Neuronal stem cell (in vitro differentiated cells): Measurements from ENCODE around the gene UBE2D3.

Experiments used
- DNase-seq: peaks from one replicate; pipeline ENCODE4 v3.0.0-alpha.2; 2013; ENCODE audit warnings: low spot score
- H2AFZ ChIP-seq: one replicate; pipeline ENCODE4 v1.6.1; 2013; ENCODE audit warnings: mild to moderate bottlenecking, low read length, inconsistent platforms
- H2AK5ac ChIP-seq: 2 replicates; pipeline ENCODE4 v1.6.1; 2013; ENCODE audit warnings: low read depth, mild to moderate bottlenecking, inconsistent platforms, low read length, moderate library complexity, mixed read lengths
- H2BK120ac ChIP-seq: 2 replicates; pipeline ENCODE4 v1.6.1; 2013; ENCODE audit warnings: low read depth, mild to moderate bottlenecking, inconsistent platforms, low read length, moderate library complexity, mixed read lengths
- H2BK12ac ChIP-seq: one replicate; pipeline ENCODE4 v1.6.1; 2013; ENCODE audit warnings: low read length, inconsistent platforms
- H2BK15ac ChIP-seq: 2 replicates; pipeline ENCODE4 v1.6.1; 2013; ENCODE audit warnings: mild to moderate bottlenecking, low read length, inconsistent platforms, mixed read lengths
- H2BK5ac ChIP-seq: one replicate; pipeline ENCODE4 v1.6.1; 2013; ENCODE audit warnings: inconsistent platforms, mild to moderate bottlenecking, low read length, moderate library complexity
- H3K14ac ChIP-seq: one replicate; pipeline ENCODE4 v1.6.1; 2013; ENCODE audit warnings: low read length, inconsistent platforms
- H3K18ac ChIP-seq: 2 replicates; pipeline ENCODE4 v1.6.1; 2013; ENCODE audit warnings: low read length, inconsistent platforms
- H3K23ac ChIP-seq: 2 replicates; pipeline ENCODE4 v1.6.1; 2013; ENCODE audit warnings: low read depth, mild to moderate bottlenecking, mixed read lengths, low read length, inconsistent platforms; ENCODE audit not compliant: poor library complexity
- H3K27ac ChIP-seq: replicated peaks from 3 replicates; pipeline ENCODE4 v1.5.1; 2013; ENCODE audit warnings: low read length, inconsistent platforms
- H3K27me3 ChIP-seq, 3 experiments: 2 replicates each; pipeline ENCODE4 v1.6.1; 2013; ENCODE audit warnings: low read length in 3 of 3, mild to moderate bottlenecking in 2 of 3, inconsistent platforms in 1 of 3, low read depth in 1 of 3, mixed read lengths in 1 of 3, moderate library complexity in 1 of 3; ENCODE audit not compliant: control insufficient read depth in 3 of 3, insufficient read depth in 3 of 3
- H3K36me3 ChIP-seq, 2 donors: replicated peaks in 1 of 2; 2 replicates each; pipeline ENCODE4 v1.6.1; 2013; ENCODE audit warnings: low read length in 2 of 2; ENCODE audit not compliant: control insufficient read depth in 2 of 2, insufficient read depth in 2 of 2
- H3K4ac ChIP-seq: 2 replicates; pipeline ENCODE4 v1.6.1; 2013; ENCODE audit warnings: inconsistent platforms, mild to moderate bottlenecking, low read length, moderate library complexity
- H3K4me1 ChIP-seq, 2 donors: 1 replicate in 1 of 2; 2 replicates in 1 of 2; pipeline ENCODE4 v1.6.1; 2013; ENCODE audit warnings: low read length in 2 of 2, low read depth in 1 of 2; ENCODE audit not compliant: control insufficient read depth in 2 of 2, insufficient read depth in 1 of 2
- H3K4me2 ChIP-seq: one replicate; pipeline ENCODE4 v1.6.1; 2013; ENCODE audit warnings: mild to moderate bottlenecking, low read length, inconsistent platforms; ENCODE audit not compliant: insufficient read depth, poor library complexity, severe bottlenecking
- H3K4me3 ChIP-seq, 2 donors: 2 replicates each; pipeline ENCODE4 v1.5.1; 2013; ENCODE audit warnings: low read length in 2 of 2, mild to moderate bottlenecking in 2 of 2, inconsistent platforms in 1 of 2, moderate library complexity in 1 of 2
- H3K79me1 ChIP-seq: one replicate; pipeline ENCODE4 v1.6.1; 2013; ENCODE audit warnings: low read depth, mild to moderate bottlenecking, inconsistent platforms, low read length, moderate library complexity
- H3K9ac ChIP-seq: one replicate; pipeline ENCODE4 v1.6.1; 2013; ENCODE audit warnings: mild to moderate bottlenecking, low read depth, low read length, inconsistent platforms; ENCODE audit not compliant: poor library complexity
- H3K9me3 ChIP-seq, 2 donors: replicated peaks in 1 of 2; 2 replicates each; pipeline versions ENCODE3 to v1.6.1; 2013; ENCODE audit warnings: low read length in 2 of 2, mild to moderate bottlenecking in 2 of 2, inconsistent platforms in 1 of 2, low read depth in 1 of 2, mixed read lengths in 1 of 2, moderate library complexity in 1 of 2; ENCODE audit not compliant: control insufficient read depth in 2 of 2, insufficient read depth in 1 of 2
- H4K8ac ChIP-seq: one replicate; pipeline ENCODE4 v1.6.1; 2013; ENCODE audit warnings: low read depth, mild to moderate bottlenecking, inconsistent platforms, low read length, moderate library complexity
- H4K91ac ChIP-seq: one replicate; pipeline ENCODE4 v1.6.1; 2013; ENCODE audit warnings: low read length, low read depth, mild to moderate bottlenecking, inconsistent platforms; ENCODE audit not compliant: poor library complexity
- WGBS, 2 donors: extraction: QIAGEN DNeasy Blood & Tissue Kit; methylation state at CpG; one replicate each; pipeline ENCODE4 v1.1.7; 2013; ENCODE audit warnings: missing lambda C conversion rate in 2 of 2, mixed read lengths in 1 of 2; ENCODE audit not compliant: insufficient read length in 2 of 2, insufficient replicate concordance in 1 of 2; ENCODE audit errors: extremely low coverage in 2 of 2; 5-methylcytosine and 5-hydroxymethylcytosine counted together

Gene UBE2D3

GRCh38 chr4:102759831-102760644 is 67.3 kb downstream of the UBE2D3 start:
- Histone ChIP-seq H2AFZ (peak overlapping the region; percentile 93), H4K91ac (no peak overlapping the region), H3K9me3 (no peaks in the 10 kb centered on the region), H3K23ac (peak overlapping the region; percentile 96), H2BK12ac (no peak overlapping the region), H3K4ac (no peak overlapping the region), H3K9ac (peak overlapping the region; percentile 98), H3K27me3 (no peaks in the 10 kb centered on the region), H3K4me1 (peaks cover 2 to 7% of the 10 kb centered on the region in 2 donors), H3K18ac (peak overlapping the region; percentile 99), H3K4me3 (peak overlapping the region; percentile 70 to 98), H3K79me1 (no peaks in the 10 kb centered on the region), H3K27ac (peak overlapping the region; percentile 70), H3K14ac (peak overlapping the region; percentile 95), H2BK15ac (peak overlapping the region; percentile 59), H4K8ac (no peak overlapping the region), H2BK120ac (no peak overlapping the region), H3K4me2 (peak overlapping the region; percentile 78), H3K36me3 (no peaks in the 10 kb centered on the region), H2AK5ac (no peak overlapping the region), H2BK5ac (peak overlapping the region; percentile 75)
- no CpG with 5 or more reads among the region's 25 CpGs for WGBS, 2 donors
- peak; percentile 6 for DNase-seq

GRCh38 chr4:102758241-102759160 is 68.8 kb downstream of the UBE2D3 start:
- no CpG with 5 or more reads among the region's 11 CpGs for WGBS, 2 donors

GRCh38 chr4:102757681-102758080 is 69.7 kb downstream of the UBE2D3 start:
- no peak overlapping the region for H4K8ac ChIP-seq
- H2BK120ac ChIP-seq = no peak overlapping the region
- H3K79me1 ChIP-seq = no peaks in the 10 kb centered on the region
- no peak overlapping the region for H3K18ac ChIP-seq
- H2BK5ac ChIP-seq = no peak overlapping the region
- H3K23ac ChIP-seq = no peak overlapping the region
- no peak overlapping the region for H4K91ac ChIP-seq
- H2AK5ac ChIP-seq = no peak overlapping the region
- H3K9me3 ChIP-seq = no peaks in the 10 kb centered on the region
- H3K14ac ChIP-seq = no peak overlapping the region
- H3K36me3 ChIP-seq = no peaks in the 10 kb centered on the region
- H3K4me2 ChIP-seq = no peak overlapping the region
- H2AFZ ChIP-seq = no peak overlapping the region
- no peak overlapping the region for H3K4ac ChIP-seq
- H3K9ac ChIP-seq = no peak overlapping the region
- no peak overlapping the region for H2BK15ac ChIP-seq
- no peak overlapping the region for H3K27ac ChIP-seq
- H2BK12ac ChIP-seq = no peak overlapping the region
- H3K4me3 ChIP-seq = no peak overlapping the region
- H3K27me3 ChIP-seq = no peaks in the 10 kb centered on the region
- no peak for DNase-seq
- H3K4me1 ChIP-seq = peaks cover 2 to 7% of the 10 kb centered on the region in 2 donors
- WGBS, 2 donors = no CpG with 5 or more reads among the region's 1 CpG

More at GRCh38 chr4:102758241-102759160, 68.8 kb downstream of the UBE2D3 start:
- H2AK5ac ChIP-seq = no peak overlapping the region
- no peak overlapping the region for H2BK120ac ChIP-seq
- H3K4me2 ChIP-seq = no peak overlapping the region
- H3K4me3 ChIP-seq = no peak overlapping the region
- H3K9ac ChIP-seq = no peak overlapping the region
- H3K14ac ChIP-seq = no peak overlapping the region
- H4K8ac ChIP-seq = no peak overlapping the region
- no peak overlapping the region for H3K23ac ChIP-seq
- H3K18ac ChIP-seq = no peak overlapping the region
- H3K9me3 ChIP-seq = no peaks in the 10 kb centered on the region
- no peaks in the 10 kb centered on the region for H3K36me3 ChIP-seq
- DNase-seq = no peak
- H3K4ac ChIP-seq = no peak overlapping the region
- no peak overlapping the region for H2BK15ac ChIP-seq
- no peaks in the 10 kb centered on the region for H3K27me3 ChIP-seq
- H3K27ac ChIP-seq = no peak overlapping the region
- H2BK5ac ChIP-seq = no peak overlapping the region
- H4K91ac ChIP-seq = no peak overlapping the region
- H3K79me1 ChIP-seq = no peaks in the 10 kb centered on the region
- H2BK12ac ChIP-seq = no peak overlapping the region
- H2AFZ ChIP-seq = no peak overlapping the region
- peaks cover 2 to 7% of the 10 kb centered on the region in 2 donors for H3K4me1 ChIP-seq

GRCh38 chr4:102754044-102754443 is 73.3 kb downstream of the UBE2D3 start:
- Histone ChIP-seq H3K27me3 (no peaks in the 10 kb centered on the region), H2BK15ac (no peak overlapping the region)
- no CpG with 5 or more reads among the region's 2 CpGs for WGBS, 2 donors

More at GRCh38 chr4:102754044-102754443, 73.3 kb downstream of the UBE2D3 start:
- Histone ChIP-seq H4K91ac (no peak overlapping the region), H2AK5ac (no peak overlapping the region), H3K36me3 (no peaks in the 10 kb centered on the region), H3K4me2 (no peak overlapping the region), H2BK12ac (no peak overlapping the region), H3K79me1 (no peaks in the 10 kb centered on the region), H3K14ac (no peak overlapping the region), H2BK120ac (no peak overlapping the region), H3K4me1 (no peaks in the 10 kb centered on the region), H3K18ac (no peak overlapping the region), H3K23ac (no peak overlapping the region), H3K4me3 (no peak overlapping the region), H3K9me3 (no peaks in the 10 kb centered on the region), H4K8ac (no peak overlapping the region), H3K9ac (no peak overlapping the region), H3K27ac (no peak overlapping the region), H3K4ac (no peak overlapping the region), H2AFZ (no peak overlapping the region), H2BK5ac (no peak overlapping the region)
- no peak for DNase-seq
